GM19452 (cell line): ENCODE results near the gene LRRC59.

ENCODE experiments used
- ATAC-seq: cut with Tn5 transposase; IDR thresholded peaks from one replicate; pipeline ENCODE4 v1.9.1; 2021; ENCODE audit not compliant: unreplicated experiment

LRRC59 gene

DNA sequence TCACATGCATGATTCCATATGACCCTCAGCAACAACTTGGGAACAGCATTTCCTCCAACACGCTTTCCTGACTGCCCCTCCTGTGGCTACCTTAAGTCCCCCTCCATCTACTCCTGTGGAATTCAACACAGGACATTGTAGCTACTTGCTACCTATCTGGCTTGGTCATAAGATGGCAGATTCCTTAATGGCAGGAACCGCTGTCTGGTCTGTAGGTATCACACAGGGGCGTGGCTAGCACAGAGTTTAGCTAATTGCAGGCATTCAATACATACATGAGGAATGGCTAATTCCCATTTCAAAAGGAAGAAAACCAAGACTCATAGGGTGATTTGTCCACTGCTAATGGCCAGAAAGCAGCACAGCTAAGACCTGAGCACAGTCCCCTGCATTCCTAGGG, 8.6 kb downstream of the LRRC59 start:
- no peak for ATAC-seq

DNA sequence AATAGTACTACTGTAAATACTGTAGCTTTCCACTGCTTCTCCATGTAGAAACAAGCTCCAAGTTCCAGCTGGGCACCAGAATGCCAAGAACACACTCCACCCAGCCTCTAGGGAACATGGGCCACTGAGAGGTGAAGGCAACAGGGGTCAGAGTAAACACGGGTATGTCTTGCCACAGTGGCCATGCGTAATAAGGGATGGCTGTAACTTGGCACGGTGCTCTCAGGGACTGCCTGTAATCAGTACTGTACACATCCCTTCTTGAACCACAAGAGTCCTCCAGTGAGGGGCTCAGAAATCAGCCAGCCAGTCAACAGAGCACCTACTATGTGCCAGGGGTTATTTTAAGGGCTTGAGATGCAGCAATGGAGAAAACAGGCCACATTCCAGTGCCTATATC, 10.8 kb downstream of the LRRC59 start:
- ATAC-seq = no peak

DNA sequence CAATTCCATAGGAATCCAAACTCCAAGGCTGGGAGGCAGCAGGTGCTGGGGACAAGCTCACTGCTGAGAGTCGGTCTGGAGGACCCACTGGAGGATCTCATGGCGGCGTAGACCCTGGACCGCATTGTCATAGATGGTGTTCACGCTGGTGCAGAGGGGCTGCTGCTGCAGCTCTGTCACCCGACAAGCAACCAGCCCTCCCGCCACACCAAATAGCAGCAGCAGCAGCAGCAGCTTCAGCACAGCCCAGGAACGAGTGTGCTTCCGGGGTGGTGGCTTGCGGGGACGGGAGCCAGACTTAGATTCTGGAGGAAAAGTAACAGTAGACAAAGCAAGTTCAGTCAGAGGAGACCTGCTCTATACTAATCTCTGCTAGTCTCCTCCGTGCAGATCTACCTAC, 14.4 kb downstream of the LRRC59 start:
- ATAC-seq = no peak

DNA sequence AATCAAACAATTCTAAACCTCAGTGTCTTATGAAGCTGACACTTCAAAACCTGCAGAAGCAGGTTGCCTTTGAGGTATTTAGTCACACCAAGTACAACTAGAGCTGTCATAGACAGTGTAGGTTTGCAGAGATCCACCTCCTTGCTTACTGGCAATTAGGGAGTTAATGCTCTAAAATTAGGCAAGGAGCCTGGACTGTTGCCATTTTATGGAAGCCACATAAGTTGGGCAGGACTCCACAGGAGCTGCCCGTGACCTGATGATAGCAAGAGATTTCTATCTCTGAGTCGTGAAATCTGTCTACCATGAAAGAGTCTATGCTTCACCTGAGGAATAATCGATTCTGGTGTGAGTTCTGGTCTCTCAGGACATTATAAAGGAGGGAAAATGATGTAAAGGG, 15.4 kb downstream of the LRRC59 start:
- no peak for ATAC-seq

DNA sequence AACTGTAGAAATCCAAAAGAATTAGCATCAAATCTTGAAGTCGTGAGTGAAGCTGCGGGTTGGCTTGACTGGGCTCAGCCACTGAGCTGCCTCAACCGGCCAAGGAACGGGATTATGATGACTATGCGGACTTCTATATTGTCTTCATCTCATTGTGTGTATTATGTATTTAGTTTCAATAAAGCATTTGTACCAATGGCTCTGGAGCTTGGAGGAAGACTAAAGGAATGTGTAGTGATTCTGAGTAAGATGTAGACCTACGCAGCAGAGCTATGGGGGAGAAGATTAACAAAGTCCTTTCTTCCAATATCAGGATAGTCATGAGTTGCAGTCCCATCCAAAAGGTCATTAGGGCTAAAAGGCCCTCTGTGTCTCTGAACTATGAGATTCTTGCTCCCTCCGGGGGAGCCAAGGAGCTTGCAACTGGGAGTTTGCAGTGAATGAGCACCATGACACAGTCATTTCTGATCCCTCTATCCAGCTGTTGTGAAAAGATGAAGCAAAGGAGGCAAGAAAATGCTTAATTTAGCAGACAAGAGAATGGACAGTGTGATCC, 16.0 kb downstream of the LRRC59 start:
- no peak for ATAC-seq

DNA sequence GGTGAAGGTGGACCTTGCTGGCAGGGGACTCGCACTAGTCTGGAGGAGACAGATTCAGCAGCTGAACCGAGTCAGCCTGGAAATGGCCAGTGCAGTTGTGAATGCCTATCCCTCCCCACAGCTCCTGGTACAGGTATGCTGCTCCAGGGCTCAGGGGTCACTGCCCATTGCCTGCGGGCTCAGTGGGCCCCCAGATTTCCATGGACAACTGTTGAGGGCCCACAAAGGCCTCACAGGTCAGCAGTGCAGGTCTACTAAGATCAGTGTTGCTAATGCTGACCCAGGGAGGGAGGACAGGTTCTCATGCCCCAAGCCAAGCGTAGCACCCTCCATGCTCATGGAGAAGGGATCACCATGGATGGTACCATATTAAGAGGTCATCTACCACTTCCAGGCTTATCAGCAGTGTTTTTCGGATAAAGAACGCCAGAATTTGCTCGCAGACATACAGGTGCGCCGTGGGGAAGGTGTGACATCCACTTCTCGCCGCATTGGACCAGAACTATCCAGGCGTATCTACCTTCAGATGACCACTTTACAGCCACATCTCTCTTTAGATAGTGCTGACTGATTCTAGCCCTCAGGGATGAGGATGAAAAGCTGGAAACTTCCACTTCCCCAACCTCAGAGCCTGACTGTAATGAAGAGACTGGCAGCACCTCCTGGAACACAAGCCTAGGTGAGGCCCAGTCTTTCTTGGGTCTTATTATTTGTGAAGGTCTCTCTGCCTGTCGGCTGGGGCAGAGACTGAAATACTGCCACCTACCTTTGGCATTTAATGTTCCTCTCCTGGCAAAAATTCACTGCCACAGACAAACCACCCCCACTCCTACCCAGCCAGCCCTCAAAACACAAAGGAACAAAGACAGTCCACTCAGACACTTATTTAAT, 16.7 kb downstream of the LRRC59 start:
- no peak for ATAC-seq

DNA sequence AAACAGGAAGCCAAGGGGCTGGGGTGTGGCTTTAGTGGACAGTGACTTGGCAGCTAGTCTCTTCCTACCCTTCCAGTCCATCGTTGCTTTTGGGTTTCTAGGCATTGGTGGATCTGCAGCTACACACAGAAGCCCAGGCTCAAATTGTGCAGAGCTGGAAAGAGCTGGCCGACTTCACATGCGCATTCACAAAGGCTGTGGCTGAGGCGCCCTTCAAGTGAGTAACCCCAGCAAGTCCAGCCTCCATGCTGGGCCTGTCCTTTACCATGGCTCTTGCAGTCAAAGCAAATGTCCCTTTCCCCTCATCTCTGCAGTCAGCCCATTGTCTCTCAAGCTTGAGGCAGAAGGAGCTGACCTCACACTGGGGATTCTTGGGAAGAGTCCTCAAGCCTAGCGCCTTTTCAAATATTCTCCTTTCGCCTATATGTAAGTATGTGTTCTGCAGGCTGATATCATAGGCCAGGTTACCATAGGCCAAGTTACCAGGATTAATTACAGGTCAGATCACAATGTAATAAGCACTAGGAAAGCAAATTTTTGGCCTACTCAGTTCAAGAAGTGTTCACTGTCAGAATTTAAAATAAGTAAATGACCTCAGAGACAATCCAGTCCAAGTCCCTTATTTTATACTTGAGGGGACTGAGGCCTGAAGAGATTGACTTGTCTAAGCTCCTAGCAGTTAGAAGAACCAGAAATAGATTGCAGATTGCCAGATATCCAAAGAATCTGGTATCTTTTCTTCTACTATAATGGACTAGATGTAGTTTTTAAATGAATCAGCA, 17.8 kb downstream of the LRRC59 start:
- ATAC-seq = no peak

DNA sequence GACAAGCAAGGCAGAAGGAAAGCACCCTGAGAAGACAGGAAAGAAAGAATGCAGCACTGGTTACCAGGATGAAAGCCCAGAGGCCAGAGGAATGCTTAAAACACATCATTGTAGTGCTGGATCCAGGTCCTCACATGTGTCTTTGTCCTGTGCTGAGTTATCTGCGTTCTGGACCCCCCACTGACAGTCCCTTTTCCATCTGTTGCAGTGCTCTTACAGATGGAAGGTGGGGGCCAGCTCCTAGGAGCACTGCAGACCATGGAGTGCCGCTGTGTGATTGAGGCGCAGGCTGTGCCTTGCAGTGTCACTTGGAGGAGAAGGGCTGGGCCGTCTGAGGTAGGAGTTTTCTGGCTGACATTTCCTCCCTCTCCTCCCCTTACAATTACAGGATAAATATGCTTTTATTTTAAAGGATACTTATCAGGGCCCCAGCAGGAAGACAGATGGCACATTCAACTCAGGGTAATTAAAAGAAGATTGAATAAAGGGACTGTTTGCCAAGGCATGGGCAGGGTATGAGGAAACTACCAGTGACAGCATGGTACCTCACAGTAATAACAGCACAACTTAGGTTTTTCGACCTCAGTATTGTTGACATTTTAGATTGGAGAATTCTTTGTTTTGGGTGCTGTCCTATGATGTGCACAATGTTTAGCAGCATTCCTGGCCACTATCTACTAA, 21.3 kb downstream of the LRRC59 start:
- no peak for ATAC-seq

DNA sequence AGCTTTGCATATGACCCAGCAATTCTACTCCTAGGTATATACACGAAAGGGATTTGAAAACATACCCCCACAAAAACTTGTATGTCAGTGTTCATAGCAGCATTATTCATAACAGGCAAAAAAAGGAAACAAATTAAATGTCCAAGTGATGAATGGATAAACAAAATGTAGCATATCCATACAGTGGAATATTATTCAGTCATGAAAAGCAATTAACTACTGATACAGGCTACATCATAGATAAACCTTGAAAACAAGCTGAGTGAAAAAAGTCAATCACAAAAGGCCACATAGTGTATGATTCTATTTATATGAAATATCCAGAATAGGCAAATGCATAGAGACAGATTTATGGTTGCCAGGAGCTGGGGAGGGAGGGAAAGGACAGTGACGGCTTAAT, 23.6 kb downstream of the LRRC59 start:
- no peak for ATAC-seq

DNA sequence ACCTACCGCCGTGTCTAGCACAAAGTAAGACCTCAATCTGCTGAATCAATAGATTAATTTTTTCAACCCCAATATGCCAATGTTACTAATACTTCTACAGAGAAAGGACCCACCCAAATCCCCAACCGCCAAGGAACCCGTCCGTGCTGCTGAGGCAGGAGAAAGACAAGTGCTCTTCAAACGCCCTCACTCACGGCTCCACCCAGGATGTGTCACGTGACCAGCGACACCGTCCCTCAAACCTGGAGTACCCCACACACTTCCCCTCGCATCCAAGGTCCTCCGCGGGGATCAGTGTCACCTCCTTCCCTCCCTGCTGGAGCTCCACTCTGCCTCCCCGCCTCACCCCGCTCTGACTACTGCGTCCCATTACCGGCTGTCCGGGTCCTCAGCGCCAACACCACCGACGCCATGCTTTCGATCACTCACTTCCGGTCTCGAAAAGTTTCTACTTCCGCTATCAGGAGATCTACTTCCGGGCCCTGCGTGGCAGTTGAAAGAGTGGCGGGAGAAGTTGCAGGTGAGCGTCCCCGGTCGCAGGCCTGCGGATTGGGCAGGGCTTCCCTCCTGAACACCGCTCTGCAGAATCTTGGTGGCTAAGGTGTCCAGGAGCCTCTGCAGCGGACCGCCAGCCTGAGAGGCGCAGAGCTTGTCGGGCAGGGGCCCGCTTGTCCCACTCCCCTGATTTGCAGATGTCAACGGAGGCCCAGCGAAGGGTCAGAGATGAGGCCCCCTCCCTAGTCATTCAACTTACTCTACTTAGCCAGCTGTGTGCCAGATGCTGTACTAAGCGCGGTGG, 24.4 kb downstream of the LRRC59 start, which contains the start of the genes EME1 and MRPL27:
TSS of gene EME1 (plus strand) at position 472 of the 799 bp plus-strand sequence. CDS start 1,980 bp downstream, outside the sequence.
TSS of gene MRPL27 (minus strand) at position 427 of the 799 bp plus-strand sequence. CDS start at position 413, 14 bp downstream.
- ATAC-seq = peak; percentile 82

DNA sequence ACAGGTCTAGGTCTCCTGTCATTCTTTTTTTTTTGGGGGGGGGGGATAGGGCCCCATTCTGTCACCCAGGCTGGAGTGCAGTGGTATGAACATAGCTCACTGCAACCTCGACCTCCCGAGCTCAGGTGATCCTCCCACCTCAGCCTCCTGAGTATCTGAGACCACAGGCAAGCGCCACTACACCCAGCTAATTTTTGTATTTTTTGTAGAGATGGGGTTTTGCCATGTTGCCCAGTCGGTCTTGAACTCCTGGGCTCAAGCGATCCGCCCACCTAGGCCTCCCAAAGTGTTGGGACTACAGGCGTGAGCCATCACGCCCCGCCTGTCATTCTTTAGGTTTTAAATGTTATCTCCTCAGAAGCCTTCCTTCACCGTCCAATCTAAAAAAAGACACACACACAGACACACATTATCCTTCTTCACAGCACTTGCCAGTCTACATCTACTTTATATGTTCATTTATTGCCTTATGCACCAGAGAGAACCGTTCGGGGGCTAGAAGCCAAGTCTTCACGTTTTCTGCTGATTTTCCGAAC, 25.0 kb downstream of the LRRC59 start:
- ATAC-seq = no peak

DNA sequence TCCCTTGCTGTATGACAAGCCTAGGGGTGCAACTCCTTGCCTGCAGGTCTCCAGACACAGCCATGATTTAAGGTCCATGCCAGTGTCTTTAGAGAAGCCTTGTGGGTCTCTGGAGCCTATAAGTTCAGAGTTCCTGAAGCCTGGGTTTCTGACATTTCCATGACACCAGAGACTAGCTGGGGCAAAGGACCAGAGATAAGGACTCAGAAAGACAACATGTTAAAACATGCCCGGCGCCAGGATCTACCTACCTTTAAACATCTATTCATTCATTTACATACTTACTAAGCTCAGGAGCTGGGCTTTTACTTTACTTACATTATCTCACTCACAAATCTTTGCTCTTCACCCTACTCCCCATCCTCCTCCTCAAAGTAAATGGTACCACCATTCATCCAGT, 25.8 kb downstream of the LRRC59 start:
- ATAC-seq = no peak

DNA sequence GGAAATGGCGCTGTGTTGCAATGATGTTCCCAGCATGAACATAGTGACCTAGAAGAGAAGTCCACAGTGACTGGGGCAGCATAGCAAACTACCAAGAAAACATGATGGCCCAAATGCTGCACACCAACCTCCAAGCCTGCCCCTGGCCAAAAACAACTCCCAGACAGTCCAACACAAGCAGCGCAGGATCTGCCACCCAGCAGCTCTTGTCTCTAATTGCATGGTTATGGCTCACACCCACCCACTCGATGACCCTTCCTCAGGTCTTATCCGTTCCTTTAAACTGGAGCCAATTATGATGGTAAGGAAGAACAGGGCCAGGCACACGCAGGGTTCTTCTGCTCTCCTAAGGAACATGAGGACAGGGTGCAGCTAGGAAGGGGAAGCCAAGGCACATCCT, 27.3 kb downstream of the LRRC59 start:
- ATAC-seq = no peak

DNA sequence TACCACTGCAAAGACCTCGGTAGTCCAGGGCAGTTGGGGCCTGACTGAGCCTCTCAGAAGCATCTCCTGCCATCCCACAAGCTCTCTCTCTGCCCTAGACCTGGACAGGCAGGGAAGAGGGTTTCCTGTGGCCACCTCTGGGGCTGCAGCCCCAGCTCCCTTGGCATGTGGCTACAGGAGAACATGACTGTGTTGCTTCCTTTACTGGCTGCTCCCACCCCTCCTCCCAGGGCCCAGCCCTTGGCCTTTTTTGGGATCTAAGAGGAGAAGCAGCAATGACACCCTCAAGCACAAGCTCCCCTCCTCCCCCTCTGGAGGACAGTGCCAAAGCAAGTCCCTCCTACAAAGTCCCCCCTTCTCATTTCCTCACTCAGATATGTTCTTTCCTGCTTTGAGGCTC, 29.9 kb downstream of the LRRC59 start:
- no peak for ATAC-seq

DNA sequence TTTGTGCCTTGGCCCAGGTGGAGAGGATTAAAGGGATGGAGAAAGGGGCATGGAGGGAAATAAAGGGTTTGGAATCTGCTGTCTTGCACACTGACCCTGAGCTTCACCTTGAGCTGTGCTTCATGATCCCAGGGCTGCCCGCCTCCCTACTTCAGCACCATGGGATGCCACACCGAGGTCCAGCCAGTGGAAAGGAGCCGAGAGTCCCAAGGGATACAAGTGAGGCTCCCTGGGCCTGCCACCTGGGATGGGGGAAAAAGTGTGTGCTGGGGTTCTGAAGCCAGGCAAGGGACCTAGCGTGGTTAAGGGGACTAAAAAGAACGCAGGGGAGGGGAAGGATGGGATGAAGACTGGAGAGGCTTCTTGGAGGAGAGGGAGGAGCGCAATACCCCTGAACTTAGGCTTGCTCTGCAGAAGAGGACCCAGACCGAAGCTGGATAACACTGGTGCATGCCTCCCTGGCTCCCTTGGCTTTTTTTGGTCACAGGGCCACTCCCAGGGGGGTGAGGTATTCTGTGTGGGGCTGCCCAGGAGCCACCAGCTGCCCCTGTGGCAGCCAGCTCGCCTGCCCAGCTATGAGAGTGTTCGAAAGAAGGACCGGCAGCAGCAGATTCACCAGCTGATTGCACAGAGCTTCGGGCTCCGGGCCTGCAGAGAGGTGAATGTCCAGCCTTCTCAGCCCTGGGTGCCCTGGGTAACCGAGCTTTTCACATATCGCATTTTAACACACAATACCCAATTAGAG, 31.5 kb downstream of the LRRC59 start:
- no peak for ATAC-seq

DNA sequence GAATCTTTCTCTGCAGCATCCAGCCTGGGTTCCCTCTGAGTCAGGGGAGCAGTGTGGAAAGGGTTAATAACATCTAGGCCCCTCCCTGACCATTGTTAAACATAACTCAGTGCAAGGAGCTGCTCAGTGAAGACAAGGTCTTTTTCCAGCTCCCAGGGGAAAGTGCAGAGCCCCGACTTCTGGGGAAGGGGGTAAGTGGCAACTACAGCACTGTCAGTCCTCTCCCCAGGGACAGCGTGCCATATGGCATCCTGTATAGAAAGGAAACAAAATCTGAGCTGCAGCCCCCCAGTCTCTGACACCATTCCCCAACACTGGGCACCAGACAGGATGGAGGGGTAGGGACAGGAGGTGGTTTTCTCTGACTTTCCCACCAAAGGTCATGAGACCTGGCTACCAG, 32.2 kb downstream of the LRRC59 start:
- ATAC-seq = no peak

DNA sequence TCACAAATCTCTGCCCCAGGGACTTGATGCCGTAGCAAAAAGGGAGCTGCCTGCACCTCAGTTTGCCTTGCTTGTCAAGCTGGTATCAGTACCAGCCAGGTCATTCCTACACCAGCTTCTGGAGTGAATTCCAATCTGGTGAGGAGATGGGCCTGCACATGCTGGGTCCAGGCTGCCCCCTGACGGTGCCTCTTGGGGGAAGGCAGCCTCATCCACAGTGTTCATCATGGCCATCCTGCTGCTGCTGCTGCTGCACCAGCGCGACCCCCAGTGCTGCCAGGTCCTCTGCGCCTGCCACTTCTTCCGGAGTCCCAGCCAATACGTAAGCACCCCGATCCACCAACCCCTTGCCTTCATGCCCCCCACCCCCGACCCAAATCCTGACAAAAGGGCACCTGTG, 32.6 kb downstream of the LRRC59 start:
- no peak for ATAC-seq

DNA sequence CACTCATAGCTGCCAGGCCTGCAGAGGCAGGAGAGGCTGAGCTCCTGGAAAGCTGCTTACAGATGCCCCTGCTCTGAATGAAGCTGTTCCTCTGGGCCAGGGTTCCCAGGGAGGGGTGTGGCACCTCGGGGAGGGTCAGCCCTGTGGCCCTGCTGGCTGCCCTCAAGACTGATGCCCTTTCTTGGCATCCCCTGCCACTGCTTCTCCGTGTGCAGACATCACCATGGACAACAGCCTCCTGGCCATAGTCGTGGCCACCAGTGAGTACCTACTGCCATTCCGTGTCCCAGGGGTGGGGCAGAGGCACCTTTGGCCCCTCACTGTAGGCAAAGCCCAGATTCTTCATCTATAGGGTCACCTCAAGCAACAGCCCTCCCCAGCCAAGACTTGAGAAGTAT, 33.3 kb downstream of the LRRC59 start:
- no peak for ATAC-seq
